Stimulated activated CD8-positive, alpha-beta memory T cell treated with anti-CD3 and anti-CD28 coated beads, Interleukin-2, amount 100 ng/mL, for 1 hour (primary cell): ENCODE measurements around the gene LRRC8B.
"Not testable (repeated sequence)": the region's sequence is repeated elsewhere in the genome, so short reads cannot be mapped to it uniquely, and the experiment has no call there.

Experiments
- DNase-seq, 2 donors: peaks; one replicate each; pipeline ENCODE4 v3.0.0-alpha.2; 2020; ENCODE audit warnings: low read depth in 2 of 2

Gene LRRC8B

GRCh38 chr1:89584211-89584610, 59.6 kb downstream of the LRRC8B start:
- no peak for DNase-seq

DNA sequence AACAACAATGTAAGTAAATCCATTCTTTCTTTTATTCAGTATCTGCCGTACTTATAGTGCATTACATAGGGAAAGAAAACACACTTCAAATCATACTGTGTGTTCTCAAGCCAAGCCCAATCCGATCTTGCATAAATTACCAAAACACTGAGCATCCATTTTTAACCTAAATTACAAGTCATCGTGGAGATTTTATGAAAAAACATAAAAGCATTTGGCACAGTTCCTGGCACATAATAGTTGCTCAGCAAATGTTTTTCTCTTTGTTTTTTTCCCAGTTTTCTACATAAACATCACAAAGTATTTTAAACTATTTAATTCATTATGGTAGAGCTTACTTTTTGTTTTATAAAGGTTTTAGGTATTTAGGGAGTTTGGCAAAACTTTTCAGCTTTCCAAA, 60.2 kb downstream of the LRRC8B start:
- DNase-seq, result no peak

DNA sequence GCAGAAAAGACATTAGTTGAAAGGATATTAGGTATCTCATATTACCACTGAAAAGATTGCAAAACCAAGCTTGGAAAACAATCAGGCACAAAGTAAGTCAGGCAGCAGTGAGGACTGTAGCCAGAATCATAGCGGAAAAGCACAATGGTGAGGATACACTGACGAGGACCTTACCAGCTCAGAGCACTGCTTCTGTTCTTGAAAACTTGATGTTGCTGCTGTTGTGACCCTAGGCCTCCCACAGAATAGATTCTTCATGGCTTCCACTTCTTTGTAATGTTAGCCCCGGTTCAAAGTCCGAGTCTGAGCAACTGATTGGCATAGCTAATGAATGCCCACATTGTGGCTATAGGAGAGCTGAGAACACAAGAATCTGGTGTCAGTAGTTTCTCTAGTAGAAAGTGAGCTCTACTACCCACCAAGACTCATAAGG, 63.1 kb downstream of the LRRC8B start:
- no peak for DNase-seq

DNA sequence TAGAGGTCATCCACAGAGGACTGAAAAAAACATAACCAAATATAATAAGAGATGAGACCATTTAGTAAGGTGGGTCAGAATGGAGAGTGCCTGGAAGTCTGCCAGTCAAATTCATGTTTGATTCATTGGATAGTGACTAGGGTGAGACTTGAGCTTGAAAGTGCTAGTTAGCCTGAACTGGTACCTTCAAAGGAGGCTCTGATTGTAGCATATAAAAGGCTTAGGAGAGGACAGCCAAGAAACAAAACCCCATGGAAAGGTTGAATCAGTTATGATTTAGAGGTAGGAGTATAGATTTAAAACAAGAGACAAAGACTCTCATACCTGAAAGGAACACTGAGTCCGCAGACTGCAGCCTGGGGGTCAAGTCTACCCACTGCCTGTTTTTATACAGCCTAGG, 63.9 kb downstream of the LRRC8B start:
- no peak for DNase-seq

- DNase-seq, result no peak
These were observed 64.9 kb downstream of the LRRC8B start for GRCh38 chr1:89589515-89589914.

DNA sequence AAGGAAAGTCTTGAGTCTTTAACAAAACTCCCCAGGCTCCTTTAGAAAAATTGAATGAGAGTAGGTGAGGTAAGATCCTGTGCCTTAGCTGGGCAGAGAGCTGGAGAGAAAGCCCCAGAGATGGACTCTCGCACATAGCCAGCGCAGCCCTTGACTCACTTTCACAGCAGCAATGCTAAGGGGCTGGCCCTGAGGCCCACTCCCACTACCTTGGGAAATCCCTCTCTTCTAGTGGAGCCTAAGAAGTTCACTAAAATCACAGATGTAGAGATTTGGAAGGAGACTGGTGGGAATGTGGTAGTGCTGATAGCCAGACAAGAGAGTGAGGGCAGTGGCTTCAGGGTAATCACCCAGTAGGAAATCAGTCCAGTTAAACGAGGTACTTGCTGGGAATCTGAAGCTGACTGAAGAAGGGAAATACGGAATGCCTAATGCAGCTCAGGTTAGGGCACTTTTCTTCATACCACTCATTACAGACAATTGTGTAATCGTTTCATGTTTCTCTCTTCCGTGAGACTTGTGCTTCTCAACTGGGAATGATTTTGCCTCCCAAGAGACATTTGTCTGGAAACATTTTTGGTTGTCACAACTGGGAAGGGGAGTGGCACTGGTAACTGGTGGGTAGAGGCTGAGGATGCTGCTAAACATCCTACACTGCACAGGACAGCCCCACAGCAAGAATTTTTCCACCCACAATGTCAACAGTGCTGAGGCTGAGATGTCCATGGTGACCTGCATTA, 65.9 kb downstream of the LRRC8B start:
- no peak for DNase-seq

DNA sequence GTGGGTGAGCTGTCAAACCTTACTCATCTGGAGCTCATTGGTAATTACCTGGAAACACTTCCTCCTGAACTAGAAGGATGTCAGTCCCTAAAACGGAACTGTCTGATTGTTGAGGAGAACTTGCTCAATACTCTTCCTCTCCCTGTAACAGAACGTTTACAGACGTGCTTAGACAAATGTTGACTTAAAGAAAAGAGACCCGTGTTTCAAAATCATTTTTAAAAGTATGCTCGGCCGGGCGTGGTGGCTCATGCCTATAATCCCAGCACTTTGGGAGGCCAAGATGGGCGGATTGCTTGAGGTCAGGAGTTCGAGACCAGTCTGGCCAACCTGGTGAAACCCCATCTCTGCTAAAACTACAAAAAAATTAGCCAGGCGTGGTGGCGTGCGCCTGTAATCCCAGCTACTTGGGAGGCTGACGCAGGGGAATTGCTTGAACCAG, 68.3 kb downstream of the LRRC8B start:
- not testable (repeated sequence) for DNase-seq

DNA sequence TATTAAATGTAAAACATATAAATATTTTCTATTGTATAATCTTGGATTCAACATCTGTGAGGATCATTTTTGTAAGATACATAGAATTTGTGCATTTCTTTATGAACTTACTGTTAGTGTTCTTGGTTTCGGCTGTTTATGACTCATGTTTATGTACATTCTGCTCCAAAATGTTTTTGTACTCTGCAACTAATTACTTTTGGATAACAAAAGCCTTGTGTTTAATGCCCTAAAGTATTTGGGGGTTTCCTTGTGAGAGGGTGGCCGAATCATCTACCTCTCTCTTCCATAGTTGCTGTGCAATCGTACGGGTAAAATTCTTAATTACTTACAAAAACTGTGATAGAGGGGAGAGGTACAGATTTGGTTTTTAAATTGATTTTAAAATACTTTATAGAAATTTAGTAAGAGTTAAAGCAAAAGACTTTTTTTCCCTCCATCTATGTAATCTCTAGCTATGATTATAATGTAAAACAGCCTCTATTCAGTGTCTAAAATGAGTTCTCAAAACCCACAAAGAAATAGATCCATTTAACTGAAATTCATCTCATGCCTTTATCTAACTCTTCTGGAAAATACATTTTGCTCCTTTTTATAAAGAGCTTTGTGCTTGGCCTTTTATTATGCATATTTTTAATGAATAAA, 69.6 kb downstream of the LRRC8B start:
- DNase-seq, result no peak

- no peak for DNase-seq
These were observed 72.1 kb downstream of the LRRC8B start for GRCh38 chr1:89596698-89597097.

DNA sequence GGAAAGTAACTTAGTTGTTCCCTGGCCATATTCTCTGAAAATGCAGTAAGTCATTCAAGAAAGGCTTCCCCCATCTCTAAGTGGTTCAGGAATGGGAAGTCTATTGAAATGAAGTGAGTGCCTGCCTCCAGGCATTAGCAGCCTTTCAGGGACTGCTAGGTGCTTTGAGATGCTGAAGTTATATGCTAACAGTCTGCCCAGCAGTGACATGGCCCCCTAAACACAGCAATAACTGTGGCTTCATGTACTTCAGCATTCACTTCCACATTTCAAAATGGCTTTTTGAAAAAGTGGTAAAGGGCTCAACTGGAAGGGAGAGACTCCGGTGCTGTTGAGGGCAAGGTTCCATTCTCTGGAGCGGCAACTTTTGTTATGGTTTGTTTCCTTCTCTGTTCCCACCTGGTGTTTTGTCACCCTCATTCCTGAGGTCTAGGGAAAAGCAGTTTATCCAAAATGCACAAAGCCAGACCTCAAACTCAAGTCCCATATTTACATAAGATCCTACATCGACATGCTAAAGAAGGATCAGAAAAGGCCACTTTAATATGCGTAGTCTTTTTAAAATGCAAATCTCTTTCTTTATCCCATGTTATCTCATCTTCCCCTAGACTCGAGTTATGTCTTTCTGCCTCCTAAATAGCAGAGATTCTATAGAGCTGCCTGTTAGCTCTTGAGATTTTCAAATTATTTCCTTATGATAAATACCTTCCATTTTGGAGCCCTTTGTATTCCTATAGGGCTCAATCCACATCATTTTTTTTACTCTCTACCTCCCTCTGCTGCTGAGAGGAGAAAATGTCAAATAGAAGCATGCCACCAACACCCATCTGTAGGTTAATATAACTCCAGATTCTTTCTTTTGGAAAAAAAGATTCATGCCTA, 74.1 kb downstream of the LRRC8B start:
- DNase-seq, result no peak

- DNase-seq, result no peak
These were observed 74.7 kb downstream of the LRRC8B start for GRCh38 chr1:89599332-89599630.

DNA sequence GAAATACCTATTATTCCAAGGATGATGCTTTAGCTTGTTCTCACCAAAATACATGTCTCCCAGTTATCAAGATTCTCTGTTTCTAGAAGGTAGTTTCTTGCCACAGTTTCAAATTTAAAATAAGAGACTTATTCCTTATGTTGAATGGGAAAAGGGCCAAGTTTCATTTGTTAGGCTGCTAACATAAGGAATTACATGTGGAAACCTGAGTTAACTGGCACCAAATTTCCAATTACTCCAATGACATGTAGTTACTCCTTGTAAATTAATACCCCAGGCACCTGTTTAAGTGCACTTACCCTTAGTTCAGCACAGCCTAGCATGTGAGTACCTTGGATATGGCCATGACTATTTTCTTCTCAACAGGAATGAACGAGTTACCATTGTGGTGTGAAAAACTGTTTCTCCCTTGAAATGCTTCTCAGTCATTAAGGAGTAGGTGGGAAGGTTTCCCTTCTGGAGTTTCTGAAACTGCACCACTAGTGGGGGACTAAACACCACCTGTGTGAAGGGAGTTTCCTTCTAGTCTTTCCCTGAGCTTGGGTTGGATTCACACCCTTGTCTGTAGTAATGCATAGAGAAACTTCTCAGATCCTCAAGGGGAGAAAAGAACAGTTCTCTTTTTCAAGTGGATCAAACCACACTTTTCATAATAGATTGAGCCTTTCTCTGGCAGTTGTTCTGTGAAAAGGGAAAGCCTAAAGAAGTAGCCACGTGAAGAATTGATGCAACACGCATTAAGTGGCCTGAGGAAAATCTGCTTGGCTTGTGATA, 76.0 kb downstream of the LRRC8B start:
- no peak for DNase-seq

DNA sequence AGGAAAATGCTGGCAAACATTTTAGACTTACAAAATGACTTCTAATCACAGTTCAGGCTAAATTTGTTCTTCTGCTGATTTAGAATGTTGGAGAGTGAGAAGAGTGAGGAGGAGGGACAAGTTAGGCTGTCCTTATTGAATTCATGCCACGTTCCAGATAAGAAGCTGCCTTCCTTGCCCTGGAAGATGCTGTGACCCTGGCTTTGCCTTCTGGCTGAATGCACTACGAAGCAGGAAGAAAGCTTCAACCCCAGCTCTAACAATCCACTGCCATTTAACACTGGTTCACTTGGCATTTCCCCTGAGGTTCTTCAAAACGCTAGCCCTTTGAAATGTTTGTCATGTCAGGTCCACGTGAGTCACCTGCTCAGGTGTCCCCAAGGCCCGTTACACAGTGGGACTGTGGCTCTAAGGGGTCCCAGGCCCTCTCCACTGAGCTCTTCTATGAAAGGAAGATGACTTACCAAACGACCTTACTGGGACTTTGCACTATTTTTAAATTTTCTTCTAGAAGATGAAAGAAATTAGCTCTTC, 78.3 kb downstream of the LRRC8B start:
- DNase-seq, result no peak

GRCh38 chr1:89603651-89604413, 79.2 kb downstream of the LRRC8B start:
- DNase-seq, result no peak

DNA sequence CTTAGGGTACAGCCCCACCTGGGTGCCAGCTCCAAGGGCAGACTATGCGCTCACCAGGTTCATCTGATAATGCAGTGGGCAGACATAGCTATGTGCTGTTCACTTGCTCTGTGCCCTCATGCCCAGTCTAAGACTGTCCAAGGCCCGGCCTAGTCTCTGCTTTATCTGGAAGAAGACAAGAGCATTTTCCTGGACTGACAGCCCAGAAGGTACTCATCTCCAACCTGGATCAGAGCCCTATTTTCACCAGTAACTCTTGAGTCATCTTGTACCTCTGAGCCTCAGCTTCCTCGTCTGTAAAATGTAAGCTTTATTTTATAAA, 79.7 kb downstream of the LRRC8B start:
- DNase-seq, result no peak

DNA sequence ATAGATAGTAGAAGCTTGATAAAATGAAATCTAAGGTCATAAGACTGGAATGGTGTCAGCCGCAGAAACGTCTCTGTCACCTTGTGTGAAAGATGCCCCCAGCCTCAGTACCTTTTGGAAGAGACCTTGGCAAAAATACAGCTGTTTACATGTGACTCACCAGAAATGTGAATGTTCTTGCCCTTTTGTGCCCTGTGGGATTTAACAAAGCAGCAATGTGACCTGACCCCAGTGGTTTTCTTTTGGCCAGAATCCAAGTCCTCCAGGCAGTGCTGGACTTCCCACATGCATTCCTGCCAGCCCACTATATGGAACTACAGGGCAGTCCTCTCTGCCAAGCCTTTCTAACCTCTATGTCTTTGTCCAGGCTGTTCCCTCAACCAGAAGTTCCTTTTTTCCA, 81.1 kb downstream of the LRRC8B start:
- DNase-seq, result no peak

- no peak for DNase-seq
These were observed 81.8 kb downstream of the LRRC8B start for GRCh38 chr1:89606227-89606980.

DNA sequence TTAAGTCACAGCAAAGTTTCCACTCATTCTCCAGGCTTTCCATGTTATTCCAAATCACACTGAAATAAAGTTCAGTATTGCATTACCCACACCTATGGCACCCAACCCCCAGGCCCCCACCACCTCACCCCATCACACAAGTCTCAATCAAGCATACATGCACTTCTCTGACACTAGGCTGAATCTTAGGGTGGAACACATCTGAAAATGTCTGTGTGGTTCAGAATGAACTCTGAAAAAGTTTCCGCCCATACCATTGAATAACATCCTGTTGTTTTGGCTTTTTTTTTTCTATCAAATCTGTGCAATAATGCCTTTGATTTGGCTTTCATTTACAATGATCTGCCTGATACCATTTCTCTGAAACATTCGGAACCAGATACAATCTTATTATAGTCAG, 82.5 kb downstream of the LRRC8B start:
- DNase-seq, result no peak

- no peak for DNase-seq
These were observed 83.1 kb downstream of the LRRC8B start for GRCh38 chr1:89607586-89608318.
